Ascending aorta (tissue), 2 donors: Measurements from ENCODE around the gene TMTC2. TPM values are rescaled to one million over a fixed set of nuclear protein-coding genes. Genes with fewer than 3 reads are reported as not detected.

ENCODE experiments used
- DNase-seq, 2 donors: peaks; one replicate each; pipeline ENCODE4 v3.0.0-alpha.2; 2019; ENCODE audit warnings: low spot score in 2 of 2
- H3K27ac ChIP-seq, 2 donors: fragments of 200-600 bp; sonication (generic); one replicate each; pipeline ENCODE4 v1.5.1; 2016 to 2017; ENCODE audit warnings: mild to moderate bottlenecking in 1 of 2
- H3K27me3 ChIP-seq: fragments of 200-600 bp; sonication (generic); one replicate; pipeline ENCODE4 v1.5.1; 2017
- H3K36me3 ChIP-seq, 2 donors: fragments of 200-600 bp; sonication (generic); one replicate each; pipeline ENCODE4 v1.5.1; 2016
- H3K4me1 ChIP-seq, 2 donors: fragments of 200-600 bp; sonication (generic); one replicate each; pipeline ENCODE4 v1.5.1; 2016 to 2017; ENCODE audit warnings: mild to moderate bottlenecking in 1 of 2
- H3K4me3 ChIP-seq, 2 donors: fragments of 200-600 bp; sonication (generic); one replicate each; pipeline ENCODE4 v1.5.1; 2016 to 2017; ENCODE audit warnings: mild to moderate bottlenecking in 1 of 2
- H3K9me3 ChIP-seq, 2 donors: fragments of 200-600 bp; sonication (generic); one replicate each; pipeline ENCODE4 v1.5.1; 2016
- CTCF ChIP-seq, 3 experiments: fragments of 200-600 bp in 2 of 3; fragments of 450-650 bp in 1 of 3; sonication (generic) in 2 of 3; IDR thresholded peaks; one replicate each; pipeline ENCODE4 v1.5.1; 2016 to 2019; ENCODE audit warnings: antibody characterized with exemption in 3 of 3, mild to moderate bottlenecking in 1 of 3, moderate library complexity in 1 of 3
- intact Hi-C: fragments of 100-400 bp; cut with DNase I; formaldehyde crosslinking; loops from one replicate; pipeline ENCODE4 v1.15.1; 2023
- total RNA-seq: library from RNA; depleted of rRNA; stranded (reverse); fragments of >200 nt; gene quantifications from one replicate; pipeline ENCODE4 v1.1.0, GENCODE V29; 2016

Gene TMTC2
- total RNA-seq, 1 donor from 2014 or later = 6.8 TPM

GRCh38 chr12:83150465-83151189 lies 463.9 kb downstream of the TMTC2 start:
- no peak overlapping the region for H3K4me3 ChIP-seq
- H3K27ac ChIP-seq = no peak overlapping the region
- H3K36me3 ChIP-seq = no peaks in the 10 kb centered on the region
- no peaks in the 10 kb centered on the region for H3K9me3 ChIP-seq
- intact Hi-C loops = no loop called here
- no peaks in the 10 kb centered on the region for H3K27me3 ChIP-seq
- no peak for TF ChIP-seq CTCF (IDR thresholded peaks at IDR 0.05)
- no peaks in the 10 kb centered on the region for H3K4me1 ChIP-seq
- DNase-seq = no peak

- no peak for DNase-seq
- intact Hi-C loops = no loop called here
- H3K4me1 ChIP-seq = no peaks in the 10 kb centered on the region
- H3K27ac ChIP-seq = no peak overlapping the region
- H3K4me3 ChIP-seq = no peak overlapping the region
- no peak for TF ChIP-seq CTCF (IDR thresholded peaks at IDR 0.05)
- no peaks in the 10 kb centered on the region for H3K36me3 ChIP-seq
- H3K9me3 ChIP-seq = no peaks in the 10 kb centered on the region
- no peaks in the 10 kb centered on the region for H3K27me3 ChIP-seq
These were observed 466.5 kb downstream of the TMTC2 start for GRCh38 chr12:83153177-83153576.

GRCh38 chr12:83156815-83157214 lies 470.1 kb downstream of the TMTC2 start:
- Histone ChIP-seq H3K4me1 (no peaks in the 10 kb centered on the region), H3K9me3 (no peaks in the 10 kb centered on the region), H3K27me3 (no peaks in the 10 kb centered on the region), H3K36me3 (no peaks in the 10 kb centered on the region), H3K4me3 (no peak overlapping the region), H3K27ac (no peak overlapping the region)
- intact Hi-C loops = no loop called here
- DNase-seq = no peak
- TF ChIP-seq CTCF (IDR thresholded peaks at IDR 0.05) = no peak

GRCh38 chr12:83157604-83158003 lies 470.9 kb downstream of the TMTC2 start:
- DNase-seq = no peak
- no peak for TF ChIP-seq CTCF (IDR thresholded peaks at IDR 0.05)
- Histone ChIP-seq H3K36me3 (no peaks in the 10 kb centered on the region), H3K27me3 (no peaks in the 10 kb centered on the region), H3K4me3 (no peak overlapping the region), H3K27ac (no peak overlapping the region), H3K4me1 (no peaks in the 10 kb centered on the region), H3K9me3 (no peaks in the 10 kb centered on the region)
- intact Hi-C loops = no loop called here

- Histone ChIP-seq H3K27ac (no peak overlapping the region), H3K4me3 (no peak overlapping the region), H3K4me1 (no peaks in the 10 kb centered on the region), H3K36me3 (no peaks in the 10 kb centered on the region), H3K9me3 (no peaks in the 10 kb centered on the region), H3K27me3 (no peaks in the 10 kb centered on the region)
- no peak for DNase-seq
- TF ChIP-seq CTCF (IDR thresholded peaks at IDR 0.05) = no peak
- intact Hi-C loops = no loop called here
These were observed 472.0 kb downstream of the TMTC2 start for GRCh38 chr12:83158613-83159207.
